GM12873 (cell line): Measurements from ENCODE around the gene LRRC45.

Source experiments
- CTCF ChIP-seq: IDR thresholded peaks from 2 replicates; pipeline ENCODE4 v1.5.1; 2012; ENCODE audit warnings: low read depth, mild to moderate bottlenecking, moderate library complexity, low read length, control low read depth; ENCODE audit not compliant: insufficient read depth; ENCODE audit errors: missing control alignments

The LRRC45 gene

GRCh38 chr17:82050152-82050760 is 27.2 kb downstream of the LRRC45 start:
- TF ChIP-seq CTCF = no peak

- no peak for TF ChIP-seq CTCF
Observed at GRCh38 chr17:82050761-82051641, 27.9 kb downstream of the LRRC45 start.

GRCh38 chr17:82051776-82052637 is 28.9 kb downstream of the LRRC45 start, which contains the start of the genes GPS1 and RFNG:
TSS of gene GPS1 (plus strand) at chr17:82051898. CDS start at chr17:82051932, 34 bp downstream.
TSS of gene RFNG (minus strand) at chr17:82051811. CDS start at chr17:82051766, 45 bp downstream.
- TF ChIP-seq CTCF = no peak

- TF ChIP-seq CTCF = no peak
Observed at GRCh38 chr17:82052638-82053059, 29.5 kb downstream of the LRRC45 start.

- TF ChIP-seq CTCF = no peak
Observed at GRCh38 chr17:82053130-82053529, 30.0 kb downstream of the LRRC45 start.

GRCh38 chr17:82053556-82054263 is 30.6 kb downstream of the LRRC45 start:
- no peak for TF ChIP-seq CTCF
